SK-N-SH treated with all-trans-retinoic acid at 6 μM for 48 hours (cell line): ENCODE data around the gene PDE9A.

Experiments used
- ATAC-seq: fragments of 200-7000 bp; cut with Tn5 transposase; 3 replicates; pipeline ENCODE4 v1.9.1; 2020; ENCODE audit warnings: mild to moderate bottlenecking, moderate library complexity
- ARNTL ChIP-seq: fragments of 450-650 bp; formaldehyde crosslinking; IDR thresholded peaks from 2 replicates; pipeline ENCODE4 v1.5.0; 2020; ENCODE audit warnings: low read depth, mild to moderate bottlenecking, moderate library complexity, borderline replicate concordance
- BACH2 ChIP-seq: fragments of 250-450 bp; sonication (Bioruptor Pico); IDR thresholded peaks from 2 replicates; pipeline ENCODE4 v1.9.0; 2021; ENCODE audit warnings: mild to moderate bottlenecking, borderline replicate concordance
- CREB5 ChIP-seq: fragments of 250-450 bp; sonication (Bioruptor Pico); IDR thresholded peaks from 2 replicates; pipeline ENCODE4 v1.5.1; 2020; ENCODE audit warnings: low read depth, mild to moderate bottlenecking, moderate library complexity
- CSDC2 ChIP-seq: fragments of 250-450 bp; sonication (Bioruptor Pico); IDR thresholded peaks from 2 replicates; pipeline ENCODE4 v1.5.0; 2020; ENCODE audit warnings: mild to moderate bottlenecking, moderate library complexity
- CSRNP3 ChIP-seq: fragments of 250-450 bp; sonication (Bioruptor Pico); IDR thresholded peaks from 2 replicates; pipeline ENCODE4 v1.5.1; 2021; ENCODE audit warnings: mild to moderate bottlenecking, moderate library complexity
- ESRRG ChIP-seq: fragments of 250-450 bp; sonication (Bioruptor Pico); IDR thresholded peaks from 2 replicates; pipeline ENCODE4 v1.6.1; 2021; ENCODE audit warnings: mild to moderate bottlenecking
- GLIS3 ChIP-seq: fragments of 250-450 bp; sonication (Bioruptor Pico); IDR thresholded peaks from 2 replicates; pipeline ENCODE4 v1.5.0; 2020; ENCODE audit warnings: mild to moderate bottlenecking, moderate library complexity
- ISL1 ChIP-seq: fragments of 250-450 bp; sonication (Bioruptor Pico); IDR thresholded peaks from 2 replicates; pipeline ENCODE4 v2.1.2; 2022; ENCODE audit warnings: mild to moderate bottlenecking, moderate library complexity
- OSR1 ChIP-seq: fragments of 250-450 bp; sonication (Bioruptor Pico); IDR thresholded peaks from 2 replicates; pipeline ENCODE4 v1.8.0; 2022; ENCODE audit warnings: moderate library complexity, mild to moderate bottlenecking, inconsistent platforms
- PATZ1 ChIP-seq: fragments of 250-450 bp; sonication (Bioruptor Pico); IDR thresholded peaks from 2 replicates; pipeline ENCODE4 v1.8.0; 2020; ENCODE audit warnings: mild to moderate bottlenecking, moderate library complexity, borderline replicate concordance
- PPARA ChIP-seq: fragments of 250-450 bp; sonication (Bioruptor Pico); IDR thresholded peaks from 2 replicates; pipeline ENCODE4 v1.5.0; 2020; ENCODE audit warnings: mild to moderate bottlenecking, borderline replicate concordance
- RARB ChIP-seq: fragments of 250-450 bp; sonication (Bioruptor Pico); IDR thresholded peaks from 2 replicates; pipeline ENCODE4 v1.8.0; 2021; ENCODE audit warnings: mild to moderate bottlenecking, moderate library complexity
- SNAI2 ChIP-seq: fragments of 250-450 bp; sonication (Bioruptor Pico); IDR thresholded peaks from 2 replicates; pipeline ENCODE4 v1.5.0; 2020; ENCODE audit warnings: mild to moderate bottlenecking, moderate library complexity
- TOX ChIP-seq: fragments of 250-450 bp; sonication (Bioruptor Pico); IDR thresholded peaks from 2 replicates; pipeline ENCODE4 v1.8.0; 2021; ENCODE audit warnings: mild to moderate bottlenecking, moderate library complexity, borderline replicate concordance
- ZC3H10 ChIP-seq: fragments of 250-450 bp; sonication (Bioruptor Pico); IDR thresholded peaks from 2 replicates; pipeline ENCODE4 v1.5.1; 2021; ENCODE audit warnings: mild to moderate bottlenecking, moderate library complexity
- ZFP3 ChIP-seq: fragments of 250-450 bp; sonication (Bioruptor Pico); IDR thresholded peaks from 2 replicates; pipeline ENCODE4 v1.5.0; 2020; ENCODE audit warnings: mild to moderate bottlenecking, moderate library complexity
- ZFP30 ChIP-seq: fragments of 450-650 bp; formaldehyde crosslinking; IDR thresholded peaks from 2 replicates; pipeline ENCODE4 v1.5.0; 2022; ENCODE audit warnings: mild to moderate bottlenecking, moderate library complexity
- ZNF565 ChIP-seq: fragments of 450-650 bp; formaldehyde crosslinking; conservative IDR thresholded peaks from 2 replicates; pipeline ENCODE4 v1.5.0; 2020; ENCODE audit warnings: low read depth, mild to moderate bottlenecking, moderate library complexity
- ZNF70 ChIP-seq: fragments of 450-650 bp; formaldehyde crosslinking; IDR thresholded peaks from 2 replicates; pipeline ENCODE4 v1.5.0; 2020; ENCODE audit warnings: mild to moderate bottlenecking, moderate library complexity
- ZNF8 ChIP-seq: fragments of 450-650 bp; formaldehyde crosslinking; IDR thresholded peaks from 2 replicates; pipeline ENCODE4 v1.5.0; 2020; ENCODE audit warnings: mild to moderate bottlenecking, moderate library complexity
- TF ChIP-seq, protein P1 (sequence below): fragments of 250-450 bp; sonication (Bioruptor Pico); IDR thresholded peaks from 2 replicates; pipeline ENCODE4 v1.5.0; 2020; ENCODE audit warnings: mild to moderate bottlenecking, moderate library complexity
- TF ChIP-seq, protein P2 (sequence below): fragments of 250-450 bp; sonication (Bioruptor Pico); IDR thresholded peaks from 2 replicates; pipeline ENCODE4 v1.8.0; 2021; ENCODE audit warnings: low read depth, mild to moderate bottlenecking, moderate library complexity, borderline replicate concordance

Gene PDE9A

GRCh38 chr21:42781971-42782722 is 128.7 kb downstream of the PDE9A start:
- TF ChIP-seq TOX (CRISPR knock-in tag): no peak
- TF ChIP-seq CSDC2 (CRISPR knock-in tag): no peak
- TF ChIP-seq OSR1 (CRISPR knock-in tag): no peak
- TF ChIP-seq GLIS3: no peak
- no peak for TF ChIP-seq ZFP30
- no peak for TF ChIP-seq ISL1 (CRISPR knock-in tag)
- no peak for TF ChIP-seq ZNF70 (CRISPR knock-in tag)

DNA sequence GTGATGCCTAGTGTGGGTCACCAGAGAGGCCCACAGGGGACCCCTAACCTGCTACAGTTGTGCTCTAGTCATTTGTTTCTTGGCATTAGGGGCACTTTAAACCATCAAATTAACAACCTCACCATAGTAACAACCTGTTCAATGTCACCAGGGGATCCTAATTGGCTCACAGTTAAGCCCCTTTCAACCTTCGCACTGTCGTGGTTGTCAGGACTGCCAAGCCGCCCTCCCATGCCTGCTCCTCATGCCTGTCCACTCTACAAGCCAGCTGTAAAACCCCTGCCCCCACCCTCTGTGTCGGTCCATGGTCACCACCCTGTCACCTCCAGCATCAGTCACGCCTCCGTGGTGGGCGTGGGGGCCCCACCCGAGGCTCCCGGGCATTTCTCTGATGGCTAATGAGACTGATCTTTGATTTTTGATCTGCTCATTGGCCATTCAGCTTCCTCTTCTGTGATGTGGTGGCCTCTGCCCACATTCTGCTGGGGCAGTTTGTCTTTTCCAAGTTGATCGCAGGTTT is 129.4 kb downstream of the PDE9A start:
- no peak for ATAC-seq
- TF ChIP-seq ARNTL: no peak
- no peak for TF ChIP-seq ZNF565 (CRISPR knock-in tag)
- TF ChIP-seq ISL1 (CRISPR knock-in tag): no peak
- TF ChIP-seq CSDC2 (CRISPR knock-in tag): no peak
- TF ChIP-seq RARB (CRISPR knock-in tag): no peak
- TF ChIP-seq, protein P1, sequence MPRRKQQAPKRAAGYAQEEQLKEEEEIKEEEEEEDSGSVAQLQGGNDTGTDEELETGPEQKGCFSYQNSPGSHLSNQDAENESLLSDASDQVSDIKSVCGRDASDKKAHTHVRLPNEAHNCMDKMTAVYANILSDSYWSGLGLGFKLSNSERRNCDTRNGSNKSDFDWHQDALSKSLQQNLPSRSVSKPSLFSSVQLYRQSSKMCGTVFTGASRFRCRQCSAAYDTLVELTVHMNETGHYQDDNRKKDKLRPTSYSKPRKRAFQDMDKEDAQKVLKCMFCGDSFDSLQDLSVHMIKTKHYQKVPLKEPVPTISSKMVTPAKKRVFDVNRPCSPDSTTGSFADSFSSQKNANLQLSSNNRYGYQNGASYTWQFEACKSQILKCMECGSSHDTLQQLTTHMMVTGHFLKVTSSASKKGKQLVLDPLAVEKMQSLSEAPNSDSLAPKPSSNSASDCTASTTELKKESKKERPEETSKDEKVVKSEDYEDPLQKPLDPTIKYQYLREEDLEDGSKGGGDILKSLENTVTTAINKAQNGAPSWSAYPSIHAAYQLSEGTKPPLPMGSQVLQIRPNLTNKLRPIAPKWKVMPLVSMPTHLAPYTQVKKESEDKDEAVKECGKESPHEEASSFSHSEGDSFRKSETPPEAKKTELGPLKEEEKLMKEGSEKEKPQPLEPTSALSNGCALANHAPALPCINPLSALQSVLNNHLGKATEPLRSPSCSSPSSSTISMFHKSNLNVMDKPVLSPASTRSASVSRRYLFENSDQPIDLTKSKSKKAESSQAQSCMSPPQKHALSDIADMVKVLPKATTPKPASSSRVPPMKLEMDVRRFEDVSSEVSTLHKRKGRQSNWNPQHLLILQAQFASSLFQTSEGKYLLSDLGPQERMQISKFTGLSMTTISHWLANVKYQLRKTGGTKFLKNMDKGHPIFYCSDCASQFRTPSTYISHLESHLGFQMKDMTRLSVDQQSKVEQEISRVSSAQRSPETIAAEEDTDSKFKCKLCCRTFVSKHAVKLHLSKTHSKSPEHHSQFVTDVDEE: no peak
- TF ChIP-seq ZFP3 (CRISPR knock-in tag): no peak
- no peak for TF ChIP-seq PATZ1 (CRISPR knock-in tag)
- TF ChIP-seq, protein P2, sequence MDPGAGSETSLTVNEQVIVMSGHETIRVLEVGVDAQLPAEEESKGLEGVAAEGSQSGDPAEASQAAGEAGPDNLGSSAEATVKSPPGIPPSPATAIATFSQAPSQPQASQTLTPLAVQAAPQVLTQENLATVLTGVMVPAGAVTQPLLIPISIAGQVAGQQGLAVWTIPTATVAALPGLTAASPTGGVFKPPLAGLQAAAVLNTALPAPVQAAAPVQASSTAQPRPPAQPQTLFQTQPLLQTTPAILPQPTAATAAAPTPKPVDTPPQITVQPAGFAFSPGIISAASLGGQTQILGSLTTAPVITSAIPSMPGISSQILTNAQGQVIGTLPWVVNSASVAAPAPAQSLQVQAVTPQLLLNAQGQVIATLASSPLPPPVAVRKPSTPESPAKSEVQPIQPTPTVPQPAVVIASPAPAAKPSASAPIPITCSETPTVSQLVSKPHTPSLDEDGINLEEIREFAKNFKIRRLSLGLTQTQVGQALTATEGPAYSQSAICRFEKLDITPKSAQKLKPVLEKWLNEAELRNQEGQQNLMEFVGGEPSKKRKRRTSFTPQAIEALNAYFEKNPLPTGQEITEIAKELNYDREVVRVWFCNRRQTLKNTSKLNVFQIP (CRISPR knock-in tag): no peak
- no peak for TF ChIP-seq BACH2 (CRISPR knock-in tag)
- TF ChIP-seq SNAI2: no peak
- no peak for TF ChIP-seq GLIS3
- no peak for TF ChIP-seq CSRNP3
- no peak for TF ChIP-seq TOX (CRISPR knock-in tag)
- no peak for TF ChIP-seq ZC3H10 (CRISPR knock-in tag)
- no peak for TF ChIP-seq ZFP30
- TF ChIP-seq ESRRG (CRISPR knock-in tag): no peak
- TF ChIP-seq CREB5 (CRISPR knock-in tag): no peak
- TF ChIP-seq ZNF70 (CRISPR knock-in tag): no peak

More at GRCh38 chr21:42781971-42782722, 128.7 kb downstream of the PDE9A start:
- no peak; the same call in 2 of the 3 replicates for ATAC-seq

GRCh38 chr21:42784276-42784675 is 130.9 kb downstream of the PDE9A start:
- ATAC-seq: no peak
- TF ChIP-seq ZFP30: no peak
- TF ChIP-seq ZFP3 (CRISPR knock-in tag): no peak
- TF ChIP-seq ZNF8: no peak
- no peak for TF ChIP-seq CREB5 (CRISPR knock-in tag)
- TF ChIP-seq, protein P1: no peak
- TF ChIP-seq PPARA (CRISPR knock-in tag): no peak
- no peak for TF ChIP-seq ZNF565 (CRISPR knock-in tag)
- no peak for TF ChIP-seq ZNF70 (CRISPR knock-in tag)
- no peak for TF ChIP-seq CSDC2 (CRISPR knock-in tag)
